Thoracic aorta endothelial cell (primary cell): ENCODE results near the gene SGK2. TPM values are rescaled to one million over a fixed set of nuclear protein-coding genes. Genes with fewer than 3 reads are reported as not detected.

ENCODE experiments used
- total RNA-seq: library from RNA; depleted of rRNA; stranded (reverse); fragments of >200 nt; gene quantifications from 2 replicates; pipeline ENCODE4 v1.2.3, GENCODE V29; 2012

SGK2 gene
- total RNA-seq: 0.14 and 0.53 TPM in 2 replicates

DNA sequence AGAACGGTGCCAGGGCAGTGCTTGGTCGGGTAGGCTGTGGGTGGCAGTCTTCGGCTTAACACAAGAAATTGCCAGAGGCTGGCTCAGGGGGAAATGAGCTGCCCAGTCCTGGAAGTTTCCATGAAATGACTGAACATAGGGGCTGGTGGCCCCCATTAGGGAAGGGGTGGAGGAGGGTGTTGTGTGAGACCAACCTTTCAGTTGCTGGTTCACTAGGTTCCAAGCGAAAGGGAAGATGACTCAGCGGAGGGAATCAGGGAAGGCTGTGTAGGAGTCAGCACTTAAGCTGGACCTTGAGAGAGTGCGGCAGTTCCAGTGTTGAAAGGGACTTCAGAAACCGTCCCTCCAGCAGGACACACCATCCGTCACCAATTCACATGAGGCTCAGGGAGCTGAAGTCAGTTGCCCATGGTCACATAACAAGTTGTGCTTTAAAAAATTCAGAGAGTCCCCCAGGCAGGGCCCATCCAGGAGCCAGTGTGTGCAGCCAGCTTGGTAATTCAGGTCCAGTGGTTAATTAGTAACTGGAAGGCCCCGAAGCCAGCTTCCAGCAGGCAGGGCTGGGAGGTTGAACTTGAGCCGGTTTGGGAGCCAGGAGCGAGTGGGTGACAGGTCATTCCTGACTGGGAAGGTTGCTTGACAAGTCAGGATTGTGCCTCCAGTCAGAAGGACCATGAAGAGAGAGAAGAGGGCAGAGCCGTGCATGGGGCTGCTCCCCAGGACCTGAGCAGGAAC is at the start of gene SGK2:
TSS of gene SGK2 (plus strand) at position 616 of the 735 bp plus-strand sequence. CDS start 7,469 bp downstream, outside the sequence.

DNA sequence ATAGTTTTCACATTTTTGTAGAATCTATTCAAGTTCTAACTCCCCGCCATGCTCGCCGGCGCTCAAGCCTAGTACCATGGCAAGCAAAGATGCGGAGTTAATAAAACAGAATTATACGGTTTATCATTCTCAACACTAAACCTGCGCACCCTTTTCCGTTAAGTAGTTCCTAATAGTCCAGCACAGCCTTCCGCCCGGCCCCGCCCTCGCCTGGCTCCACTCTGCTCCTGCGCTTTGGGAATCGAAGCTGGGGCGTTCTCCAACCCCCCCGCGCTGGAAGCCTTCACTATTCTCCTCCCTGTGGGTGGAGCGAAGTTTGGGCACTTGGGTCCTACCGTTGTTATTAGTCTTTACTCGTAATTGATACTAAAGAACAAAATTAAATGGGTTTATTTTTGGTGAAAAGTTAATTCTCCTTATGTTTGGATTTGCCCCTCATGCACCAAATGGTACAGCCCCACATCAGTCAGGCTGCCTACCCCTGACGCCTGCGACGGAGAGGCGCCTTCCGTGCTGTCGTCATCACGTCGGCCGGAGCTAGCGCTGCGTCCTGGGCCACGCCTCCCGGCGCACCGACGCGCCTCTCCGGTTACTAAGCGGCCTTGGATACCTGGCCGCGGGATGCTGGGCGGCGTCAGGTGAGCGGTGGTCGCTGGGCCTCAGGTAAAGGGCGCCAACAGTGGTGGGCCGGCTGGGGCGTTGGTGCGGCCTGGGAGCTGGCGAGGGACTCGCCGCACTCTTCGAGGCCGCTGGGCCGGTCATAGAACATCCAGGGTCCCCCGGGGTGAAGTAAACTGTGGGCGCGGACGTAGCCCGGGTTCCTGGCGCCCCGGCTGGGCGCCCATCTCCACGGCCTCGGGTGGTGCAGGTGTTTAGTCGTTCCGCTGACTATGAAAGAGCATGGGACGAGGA is 31.8 kb downstream of the SGK2 start, which contains the start of gene IFT52:
TSS of gene IFT52 (plus strand) at position 546 of the 912 bp plus-strand sequence. CDS start 3,762 bp downstream, outside the sequence.

Other genes with a start within 250 kb of the SGK2 start
- 69.0 and 80.3 TPM in 2 replicates for gene SRSF6, start 101.1 kb upstream of the SGK2 start, total RNA-seq
- 6.9 and 7.5 TPM in 2 replicates for gene L3MBTL1, start 51.3 kb upstream of the SGK2 start, total RNA-seq
- 34.4 and 35.3 TPM in 2 replicates for gene IFT52, start 31.9 kb downstream of the SGK2 start, total RNA-seq
- gene MYBL2, start 108.1 kb downstream of the SGK2 start, total RNA-seq: 51.2 and 67.0 TPM in 2 replicates
- not detected in 2 replicates for gene GTSF1L, start 168.0 kb downstream of the SGK2 start, total RNA-seq